Activated CD4-positive, alpha-beta T cell treated with anti-CD3 and anti-CD28 coated beads for 36 hours (primary cell): ENCODE measurements around the gene LRP2. TPM values are rescaled to one million over a fixed set of nuclear protein-coding genes. Genes with fewer than 3 reads are reported as not detected.
"Not testable (repeated sequence)": the region's sequence is repeated elsewhere in the genome, so short reads cannot be mapped to it uniquely, and the experiment has no call there.

Experiments used
- ATAC-seq: fragments of 200-7000 bp; cut with Tn5 transposase; one replicate; pipeline ENCODE4 v1.10.0; 2021; ENCODE audit warnings: mild to moderate bottlenecking, moderate library complexity
- CTCF ChIA-PET: fragments of 350-600 bp; sonication (Branson Sonifier 250); formaldehyde crosslinking; loops from one replicate; lab custom pipeline; 2021; ENCODE audit warnings: antibody characterized with exemption; lab: Charles Lee
- POLR2A ChIA-PET: fragments of 350-600 bp; sonication (Branson Sonifier 250); formaldehyde crosslinking; loops from one replicate; lab custom pipeline; 2021; ENCODE audit warnings: antibody characterized with exemption, inconsistent platforms; lab: Charles Lee
- DNase-seq: peaks from one replicate; pipeline ENCODE4 v3.0.0-alpha.2; 2020
- H3K27ac Mint-ChIP-seq: one replicate; pipeline ENCODE4 v1.8.0; 2021; ENCODE audit warnings: mixed read lengths
- H3K27me3 Mint-ChIP-seq: one replicate; pipeline ENCODE4 v1.8.0; 2021; ENCODE audit warnings: mixed read lengths
- H3K36me3 Mint-ChIP-seq: one replicate; pipeline ENCODE4 v1.8.0; 2021; ENCODE audit warnings: low read depth, mixed read lengths
- H3K4me1 Mint-ChIP-seq: one replicate; pipeline ENCODE4 v1.8.0; 2021; ENCODE audit warnings: mixed read lengths
- H3K4me3 Mint-ChIP-seq: one replicate; pipeline ENCODE4 v1.8.0; 2021; ENCODE audit warnings: mild to moderate bottlenecking, moderate library complexity, mixed read lengths
- H3K9me3 Mint-ChIP-seq: one replicate; pipeline ENCODE4 v1.8.0; 2021; ENCODE audit warnings: low read depth, mixed read lengths
- intact Hi-C, 2 experiments: fragments of 100-400 bp; cut with DNase I in 1 of 2; cut with micrococcal nuclease in 1 of 2; formaldehyde crosslinking; loops; one replicate each; pipeline versions ENCODE4 v1.14.2 to v1.15.1; 2022 to 2024; cut with DNase I, micrococcal nuclease
- total RNA-seq, 2 experiments: library from RNA; stranded (reverse); gene quantifications; one replicate each; pipeline ENCODE4 v1.2.3, GENCODE V29; 2021

LRP2 gene
- total RNA-seq = 1 to 10 TPM; 1.9 to 3.0 TPM

GRCh38 chr2:169362118-169362893 lies at the start of gene LRP2:
Gene LRP2, minus strand, starts transcription at chr2:169362534. Its CDS starts 135 bp downstream, at chr2:169362399.
- CTCF ChIA-PET = no interaction called here
- intact Hi-C loops = loop anchor here (1.0 to 10.0 kb wide), 9 partner anchors 116 to 1118 kb away; partner anchors contain the start of genes BBS5 (in 1 of the 2), METTL5 (in 1 of the 2), PPIG (in 1 of the 2) and SPC25 (in 1 of the 2)
- Mint-ChIP-seq H3K27me3 (peaks cover 46% of the 10 kb centered on the region), H3K9me3 (peaks cover 2% of the 10 kb centered on the region), H3K27ac (peak within 1 kb of the TSS; percentile 49), H3K4me3 (peak within 1 kb of the TSS; percentile 86), H3K4me1 (peaks cover 29% of the 10 kb centered on the region), H3K36me3 (peaks cover 3% of the 10 kb centered on the region)
- POLR2A ChIA-PET = no interaction called here
- DNase-seq (peak; percentile 60), ATAC-seq (peak; percentile 13)

DNA sequence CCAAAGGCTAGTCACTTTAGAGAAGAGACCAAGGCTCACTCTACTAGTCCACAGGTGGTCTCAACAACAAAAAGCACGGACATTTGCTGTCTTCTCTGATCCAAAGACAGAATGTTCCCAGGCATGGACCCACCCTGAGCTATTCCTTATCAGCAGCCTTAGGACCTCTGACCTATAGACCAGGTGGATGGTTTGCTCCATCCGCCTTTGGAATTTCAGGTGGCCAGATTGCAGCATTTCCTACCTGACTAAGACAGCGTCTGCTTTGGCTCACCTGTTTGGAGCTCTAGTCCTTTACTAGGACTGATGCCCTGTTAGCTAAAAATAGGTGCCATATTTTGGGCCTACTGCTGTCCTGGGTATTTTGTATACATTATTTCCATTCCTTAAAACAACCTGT lies 44.6 kb upstream of the LRP2 start:
- H3K4me3 Mint-ChIP-seq = no peak overlapping the region
- no peak for DNase-seq
- H3K36me3 Mint-ChIP-seq = no peaks in the 10 kb centered on the region
- H3K27ac Mint-ChIP-seq = no peak overlapping the region
- ATAC-seq = no peak
- H3K4me1 Mint-ChIP-seq = no peaks in the 10 kb centered on the region
- intact Hi-C loops = no loop called here
- ChIA-PET CTCF (no interaction called here), POLR2A (no interaction called here)
- H3K27me3 Mint-ChIP-seq = peaks cover 12% of the 10 kb centered on the region
- H3K9me3 Mint-ChIP-seq = no peaks in the 10 kb centered on the region

DNA sequence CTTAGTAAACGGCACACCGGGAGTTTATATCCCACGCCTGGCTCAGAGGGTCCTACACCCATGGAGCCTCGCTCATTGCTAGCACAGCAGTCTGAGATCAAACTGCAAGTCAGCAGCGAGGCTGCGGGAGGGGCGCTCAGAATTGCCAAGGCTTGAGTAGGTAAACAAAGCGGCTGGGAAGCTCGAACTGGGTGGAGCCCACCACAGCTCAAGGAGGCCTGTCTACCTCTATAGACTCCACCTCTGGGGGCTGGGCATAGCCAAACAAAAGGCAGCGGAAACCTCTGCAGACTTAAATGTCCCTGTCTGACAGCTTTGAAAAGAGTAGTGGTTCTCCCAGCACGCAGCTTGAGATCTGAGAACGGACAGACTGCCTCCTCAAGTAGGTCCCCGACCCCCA lies 37.2 kb upstream of the LRP2 start:
- CTCF ChIA-PET, H3K36me3 Mint-ChIP-seq, H3K27ac Mint-ChIP-seq, DNase-seq, POLR2A ChIA-PET, H3K4me1 Mint-ChIP-seq, ATAC-seq, H3K9me3 Mint-ChIP-seq, H3K4me3 Mint-ChIP-seq, H3K27me3 Mint-ChIP-seq: not testable (repeated sequence)
- intact Hi-C loops = loop anchor here in 1 of 2 experiments (5.0 kb wide), 1 partner anchor 437 kb away; no protein-coding TSS in a partner anchor

DNA sequence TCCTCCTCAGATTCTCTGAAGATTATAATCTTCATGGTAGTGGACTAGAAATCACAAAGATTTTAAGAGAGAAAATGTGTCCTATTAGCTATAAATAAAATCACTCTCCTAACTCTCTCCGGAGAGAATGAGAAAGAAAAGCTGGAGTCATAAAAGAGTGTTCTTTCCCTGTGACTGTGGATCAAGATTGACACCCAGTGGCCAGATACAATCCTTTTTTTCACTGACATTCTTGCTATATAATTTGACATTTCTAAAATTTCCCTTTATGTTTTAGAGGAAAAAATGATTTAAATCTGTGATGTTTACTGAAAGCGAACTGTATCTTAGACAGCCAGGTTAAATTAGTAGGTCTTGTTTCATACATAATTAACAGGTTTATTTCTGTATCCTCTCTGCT lies 35.4 kb upstream of the LRP2 start:
- intact Hi-C loops = loop anchor here in 1 of 2 experiments (1.0 to 5.0 kb wide), 2 partner anchors 288 to 435 kb away; no protein-coding TSS in a partner anchor
- POLR2A ChIA-PET = no interaction called here
- CTCF ChIA-PET = interaction anchor here (1.1 kb wide), 2 partner anchors 287 to 288 kb away, joined by 3 to 6 read pairs; no protein-coding TSS in a partner anchor

GRCh38 chr2:169395821-169396374 lies 33.6 kb upstream of the LRP2 start:
- ATAC-seq (no peak), DNase-seq (no peak)
- Mint-ChIP-seq H3K36me3 (no peaks in the 10 kb centered on the region), H3K27ac (no peak overlapping the region), H3K27me3 (peaks cover 5% of the 10 kb centered on the region), H3K4me1 (no peaks in the 10 kb centered on the region), H3K4me3 (no peak overlapping the region), H3K9me3 (no peaks in the 10 kb centered on the region)
- ChIA-PET CTCF (interaction anchor here (1.1 to 1.2 kb wide), 2 partner anchors 194 to 253 kb away, joined by 3 read pairs; no protein-coding TSS in a partner anchor), POLR2A (no interaction called here)
- intact Hi-C loops = loop anchor here in 1 of 2 experiments (5.0 kb wide), 1 partner anchor 434 kb away; no protein-coding TSS in a partner anchor

More for the DNA sequence above, 35.4 kb upstream of the LRP2 start:
- Mint-ChIP-seq H3K9me3 (no peaks in the 10 kb centered on the region), H3K4me3 (no peak overlapping the region), H3K4me1 (no peaks in the 10 kb centered on the region), H3K27ac (no peak overlapping the region), H3K27me3 (peaks cover 9% of the 10 kb centered on the region), H3K36me3 (no peaks in the 10 kb centered on the region)
- no peak for ATAC-seq
- DNase-seq = no peak

DNA sequence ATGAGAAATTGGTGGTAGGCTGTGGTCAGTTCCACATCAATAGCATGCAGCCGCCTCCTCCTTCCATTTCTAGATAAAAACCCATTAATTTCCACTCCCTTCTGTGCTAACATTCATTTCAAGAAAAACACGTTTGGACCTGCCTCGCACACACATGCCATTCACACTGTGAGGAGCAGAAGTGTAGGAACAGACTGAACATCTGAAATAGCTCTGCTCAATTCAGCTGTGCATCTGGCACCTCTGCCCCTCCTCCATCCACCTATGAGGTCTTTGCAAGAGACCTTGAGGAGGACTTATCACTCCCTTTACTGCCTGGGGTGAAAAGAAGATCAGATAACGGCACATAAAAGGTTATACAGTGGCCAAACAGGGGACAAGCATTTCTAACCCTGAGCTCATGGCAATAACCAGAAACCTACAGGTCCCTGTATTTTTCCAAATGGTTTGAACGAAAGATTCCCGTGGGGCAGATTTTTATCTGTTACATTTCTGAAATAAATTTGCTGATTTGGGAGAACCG lies 30.8 kb upstream of the LRP2 start:
- no peak for ATAC-seq
- H3K27ac Mint-ChIP-seq = no peak overlapping the region
- H3K27me3 Mint-ChIP-seq = peaks cover 16% of the 10 kb centered on the region
- no peaks in the 10 kb centered on the region for H3K4me1 Mint-ChIP-seq
- no peaks in the 10 kb centered on the region for H3K9me3 Mint-ChIP-seq
- no peak for DNase-seq
- intact Hi-C loops = no loop called here
- no peaks in the 10 kb centered on the region for H3K36me3 Mint-ChIP-seq
- no peak overlapping the region for H3K4me3 Mint-ChIP-seq
- POLR2A ChIA-PET = no interaction called here
- CTCF ChIA-PET = no interaction called here

GRCh38 chr2:169391236-169391635 lies 28.9 kb upstream of the LRP2 start:
- Mint-ChIP-seq H3K9me3 (no peaks in the 10 kb centered on the region), H3K27me3 (peaks cover 19% of the 10 kb centered on the region), H3K27ac (no peak overlapping the region), H3K36me3 (no peaks in the 10 kb centered on the region), H3K4me3 (no peak overlapping the region), H3K4me1 (no peaks in the 10 kb centered on the region)
- ChIA-PET POLR2A (no interaction called here), CTCF (no interaction called here)
- ATAC-seq = no peak
- intact Hi-C loops = no loop called here
- DNase-seq = no peak

DNA sequence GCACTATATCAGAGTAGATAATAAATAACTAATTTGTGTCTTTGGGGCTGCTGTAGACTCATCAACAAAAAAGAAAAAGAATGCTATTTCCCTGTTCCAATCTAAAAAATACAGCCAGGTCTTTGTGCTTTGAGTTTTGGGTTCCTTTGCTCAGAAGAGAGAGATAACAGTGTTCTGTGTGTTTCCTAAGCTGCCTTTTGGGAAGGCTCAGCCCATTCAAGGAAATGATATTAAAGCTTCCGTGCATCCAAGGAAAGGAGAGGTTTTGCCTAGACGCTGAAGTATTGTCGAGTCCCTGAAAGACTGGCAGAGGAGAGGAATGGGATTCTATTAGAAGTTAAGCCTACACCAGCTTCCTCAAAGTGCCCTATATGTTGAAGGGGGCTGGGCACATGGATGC lies 25.8 kb upstream of the LRP2 start:
- Mint-ChIP-seq H3K9me3 (no peaks in the 10 kb centered on the region), H3K36me3 (no peaks in the 10 kb centered on the region), H3K4me1 (no peaks in the 10 kb centered on the region), H3K27me3 (peaks cover 22% of the 10 kb centered on the region), H3K27ac (no peak overlapping the region), H3K4me3 (no peak overlapping the region)
- no peak for DNase-seq
- ATAC-seq = no peak
- POLR2A ChIA-PET = no interaction called here
- CTCF ChIA-PET = interaction anchor here (1.4 kb wide), 1 partner anchor 9 kb away, joined by 3 read pairs; no protein-coding TSS in a partner anchor
- intact Hi-C loops = no loop called here

GRCh38 chr2:169386722-169387121 lies 24.4 kb upstream of the LRP2 start:
- ChIA-PET CTCF (interaction anchor here (1.2 kb wide), 2 partner anchors 10 to 277 kb away, joined by 3 to 4 read pairs; no protein-coding TSS in a partner anchor), POLR2A (no interaction called here)
- ATAC-seq (no peak), DNase-seq (no peak)
- Mint-ChIP-seq H3K4me1 (no peaks in the 10 kb centered on the region), H3K36me3 (no peaks in the 10 kb centered on the region), H3K27me3 (peaks cover 18% of the 10 kb centered on the region), H3K27ac (no peak overlapping the region), H3K4me3 (no peak overlapping the region), H3K9me3 (no peaks in the 10 kb centered on the region)
- intact Hi-C loops = no loop called here

DNA sequence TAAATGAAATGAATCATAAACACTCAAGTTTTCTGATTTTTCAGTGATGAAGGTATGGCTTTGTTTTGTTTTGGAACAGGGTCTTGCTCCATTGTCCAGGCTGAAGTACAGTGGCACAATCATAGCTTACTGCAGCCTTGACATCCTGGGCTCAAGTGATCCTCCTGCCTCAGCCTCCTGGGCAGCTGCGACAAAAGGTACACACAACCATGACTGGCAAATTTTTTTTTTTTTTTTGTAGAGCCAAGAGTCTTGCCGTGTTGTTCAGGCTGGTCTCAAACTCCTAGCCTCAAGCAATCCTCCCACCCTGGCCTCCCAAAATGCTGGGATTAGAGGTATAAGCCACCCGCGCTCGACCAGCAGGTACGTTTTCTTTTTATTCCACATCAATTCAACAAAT lies 22.5 kb upstream of the LRP2 start:
- DNase-seq = no peak
- H3K9me3 Mint-ChIP-seq = no peaks in the 10 kb centered on the region
- H3K36me3 Mint-ChIP-seq = no peaks in the 10 kb centered on the region
- ATAC-seq = no peak
- intact Hi-C loops = no loop called here
- no peaks in the 10 kb centered on the region for H3K4me1 Mint-ChIP-seq
- CTCF ChIA-PET = no interaction called here
- POLR2A ChIA-PET = no interaction called here
- H3K27me3 Mint-ChIP-seq = peaks cover 20% of the 10 kb centered on the region
- H3K4me3 Mint-ChIP-seq = no peak overlapping the region
- H3K27ac Mint-ChIP-seq = no peak overlapping the region

GRCh38 chr2:169372561-169372960 lies 10.2 kb upstream of the LRP2 start:
- DNase-seq (no peak), ATAC-seq (no peak)
- ChIA-PET POLR2A (no interaction called here), CTCF (no interaction called here)
- Mint-ChIP-seq H3K36me3 (no peaks in the 10 kb centered on the region), H3K9me3 (no peaks in the 10 kb centered on the region), H3K4me1 (peaks cover 3% of the 10 kb centered on the region), H3K27me3 (peaks cover 19% of the 10 kb centered on the region), H3K27ac (no peak overlapping the region), H3K4me3 (no peak overlapping the region)
- intact Hi-C loops = no loop called here
